Subcutaneous adipose tissue (tissue), 4 donors: Measurements from ENCODE around the gene ADAMTS17. TPM values are rescaled to one million over a fixed set of nuclear protein-coding genes. Genes with fewer than 3 reads are reported as not detected.

ENCODE experiments used
- total RNA-seq, 4 donors: library from RNA; depleted of rRNA; stranded (reverse); fragments of >200 nt; gene quantifications; one replicate each; pipeline ENCODE4 v1.1.0, GENCODE V29; 2016
- TF ChIP-seq, protein P1 (sequence below): fragments of 450-650 bp; IDR thresholded peaks from one replicate; pipeline ENCODE4 v1.5.1; 2016; ENCODE audit warnings: low read depth, mild to moderate bottlenecking, control low read depth, antibody characterized with exemption, moderate library complexity

ADAMTS17 gene
- total RNA-seq, 4 donors from 2014 or later, result 0.49 to 5.3 (median 2.5) TPM

DNA sequence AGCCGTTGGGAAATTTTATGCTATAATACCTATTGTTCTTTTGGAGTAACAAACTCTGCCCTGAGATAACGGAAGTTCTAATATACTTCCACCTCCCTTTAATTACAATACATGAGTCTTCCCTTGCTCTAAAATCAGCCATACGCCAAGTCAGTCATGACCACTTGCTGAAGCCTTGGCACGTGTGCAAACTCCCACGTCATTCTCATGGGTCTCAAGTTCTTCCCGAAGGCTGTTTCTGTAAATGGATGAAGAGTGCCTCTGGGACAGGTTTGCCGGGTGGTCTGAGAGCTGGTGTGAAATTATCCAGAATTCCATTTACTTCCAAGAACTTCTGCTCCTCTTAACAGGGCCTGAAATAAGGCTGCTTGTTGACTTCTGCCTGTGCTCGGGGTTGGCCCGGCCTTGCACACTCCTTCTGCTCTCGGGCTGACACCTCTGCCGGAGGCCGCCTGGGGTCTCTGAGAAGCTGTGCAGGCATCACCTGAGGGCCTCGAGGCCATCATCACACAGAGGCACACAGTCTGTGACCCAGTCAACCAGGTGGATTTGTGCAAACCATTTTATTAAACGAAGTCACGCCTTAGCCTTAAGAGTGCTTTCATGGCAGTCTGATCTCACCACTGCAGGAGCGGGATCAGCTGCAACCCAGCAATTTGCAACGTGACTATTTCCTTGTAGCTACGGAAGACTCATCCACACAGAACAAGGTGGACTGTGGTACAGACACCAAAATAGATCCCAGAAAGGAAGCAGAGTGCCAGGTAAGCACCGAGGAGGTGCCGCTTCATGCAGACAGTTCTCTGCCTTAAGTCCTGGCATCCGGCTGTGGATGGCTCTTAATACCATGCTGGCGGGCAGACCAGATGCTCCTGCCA lies 120.1 kb downstream of the ADAMTS17 start:
- TF ChIP-seq, protein P1, sequence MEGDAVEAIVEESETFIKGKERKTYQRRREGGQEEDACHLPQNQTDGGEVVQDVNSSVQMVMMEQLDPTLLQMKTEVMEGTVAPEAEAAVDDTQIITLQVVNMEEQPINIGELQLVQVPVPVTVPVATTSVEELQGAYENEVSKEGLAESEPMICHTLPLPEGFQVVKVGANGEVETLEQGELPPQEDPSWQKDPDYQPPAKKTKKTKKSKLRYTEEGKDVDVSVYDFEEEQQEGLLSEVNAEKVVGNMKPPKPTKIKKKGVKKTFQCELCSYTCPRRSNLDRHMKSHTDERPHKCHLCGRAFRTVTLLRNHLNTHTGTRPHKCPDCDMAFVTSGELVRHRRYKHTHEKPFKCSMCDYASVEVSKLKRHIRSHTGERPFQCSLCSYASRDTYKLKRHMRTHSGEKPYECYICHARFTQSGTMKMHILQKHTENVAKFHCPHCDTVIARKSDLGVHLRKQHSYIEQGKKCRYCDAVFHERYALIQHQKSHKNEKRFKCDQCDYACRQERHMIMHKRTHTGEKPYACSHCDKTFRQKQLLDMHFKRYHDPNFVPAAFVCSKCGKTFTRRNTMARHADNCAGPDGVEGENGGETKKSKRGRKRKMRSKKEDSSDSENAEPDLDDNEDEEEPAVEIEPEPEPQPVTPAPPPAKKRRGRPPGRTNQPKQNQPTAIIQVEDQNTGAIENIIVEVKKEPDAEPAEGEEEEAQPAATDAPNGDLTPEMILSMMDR, result no peak

DNA sequence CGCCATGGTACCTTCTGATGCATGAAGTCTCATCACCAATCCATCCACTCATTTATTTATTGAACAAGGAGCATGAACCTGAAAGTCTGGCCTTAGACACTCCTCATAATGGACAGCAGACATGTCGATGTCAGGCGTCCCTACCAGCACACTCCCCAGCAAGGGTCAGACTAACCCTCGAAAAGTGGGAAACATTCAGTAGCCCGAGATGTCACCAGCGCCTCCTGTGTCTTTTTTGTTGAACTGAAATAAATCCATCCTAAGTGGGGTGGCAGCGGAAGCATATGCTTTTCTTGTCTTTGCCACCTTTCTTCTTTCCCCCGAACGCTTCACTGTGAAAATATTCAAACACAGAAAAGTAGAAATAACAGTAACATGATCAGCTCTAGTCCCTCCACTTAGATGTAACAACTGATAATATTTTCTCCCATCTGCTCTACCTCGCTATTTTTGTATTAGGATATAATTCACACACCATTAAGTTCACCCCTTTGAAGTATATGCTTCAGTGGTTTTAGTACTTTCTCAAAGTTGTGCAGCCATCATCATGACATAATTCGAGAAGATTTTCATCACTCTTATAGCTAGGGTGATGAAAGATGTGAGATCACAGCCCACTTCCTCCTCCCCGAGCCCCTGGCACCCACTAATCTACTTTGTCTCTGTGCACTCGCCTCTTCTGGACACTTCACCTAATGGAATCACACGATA lies 121.6 kb downstream of the ADAMTS17 start:
- TF ChIP-seq, protein P1, result no peak

DNA sequence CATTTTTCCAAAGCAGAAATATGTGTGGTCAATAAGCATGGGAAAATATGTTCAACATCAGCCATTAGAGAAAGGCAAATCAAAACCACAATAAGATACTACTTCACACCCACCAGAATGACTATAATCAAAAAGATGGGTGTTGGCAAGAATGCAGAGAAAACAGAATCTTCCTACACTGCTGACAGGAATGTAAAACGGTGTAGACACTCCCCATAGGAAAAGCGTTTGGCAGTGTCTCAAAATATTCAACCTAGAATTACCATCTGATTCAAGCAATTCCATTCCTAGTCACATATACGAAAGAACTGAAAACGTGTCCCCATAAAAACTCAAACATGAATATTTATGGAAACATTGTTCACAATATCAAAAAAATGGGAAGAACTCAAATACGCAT lies 123.3 kb downstream of the ADAMTS17 start:
- TF ChIP-seq, protein P1, result no peak

DNA sequence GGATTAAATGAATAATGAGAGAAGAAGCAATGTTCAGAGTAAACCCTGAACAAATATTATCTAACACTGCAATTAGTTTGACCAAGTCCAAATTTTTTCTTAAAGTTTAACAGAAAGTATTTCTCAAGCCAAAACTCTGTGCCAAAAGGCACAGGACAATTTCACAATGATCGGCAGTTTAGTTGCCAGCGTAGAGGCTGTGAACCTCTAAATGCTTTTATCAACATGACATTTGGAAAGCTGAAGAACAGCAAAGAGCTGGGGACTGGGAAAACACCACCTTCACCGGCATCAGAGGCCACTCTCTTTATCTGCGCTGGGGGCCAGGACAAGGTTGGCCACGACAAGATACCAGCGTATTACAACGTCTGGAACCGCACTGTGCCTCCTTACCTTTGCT lies 125.6 kb downstream of the ADAMTS17 start:
- TF ChIP-seq, protein P1, result no peak

DNA sequence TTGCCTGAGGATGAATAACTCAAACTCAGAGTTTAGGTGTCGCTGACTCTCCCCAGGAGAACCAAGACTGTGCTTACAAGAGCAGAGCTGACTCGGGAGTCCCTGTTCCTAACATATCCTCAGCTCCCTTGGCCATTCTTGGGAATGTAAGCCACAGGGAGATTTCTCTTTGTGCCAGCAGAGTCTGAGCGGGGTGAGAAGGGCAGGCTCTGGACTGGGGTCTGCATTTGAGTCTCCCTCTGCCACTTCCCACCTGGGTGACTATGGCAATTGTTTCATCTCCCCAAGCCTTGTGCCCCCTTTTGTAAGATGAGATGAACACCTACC lies 126.0 kb downstream of the ADAMTS17 start:
- TF ChIP-seq, protein P1, result no peak

DNA sequence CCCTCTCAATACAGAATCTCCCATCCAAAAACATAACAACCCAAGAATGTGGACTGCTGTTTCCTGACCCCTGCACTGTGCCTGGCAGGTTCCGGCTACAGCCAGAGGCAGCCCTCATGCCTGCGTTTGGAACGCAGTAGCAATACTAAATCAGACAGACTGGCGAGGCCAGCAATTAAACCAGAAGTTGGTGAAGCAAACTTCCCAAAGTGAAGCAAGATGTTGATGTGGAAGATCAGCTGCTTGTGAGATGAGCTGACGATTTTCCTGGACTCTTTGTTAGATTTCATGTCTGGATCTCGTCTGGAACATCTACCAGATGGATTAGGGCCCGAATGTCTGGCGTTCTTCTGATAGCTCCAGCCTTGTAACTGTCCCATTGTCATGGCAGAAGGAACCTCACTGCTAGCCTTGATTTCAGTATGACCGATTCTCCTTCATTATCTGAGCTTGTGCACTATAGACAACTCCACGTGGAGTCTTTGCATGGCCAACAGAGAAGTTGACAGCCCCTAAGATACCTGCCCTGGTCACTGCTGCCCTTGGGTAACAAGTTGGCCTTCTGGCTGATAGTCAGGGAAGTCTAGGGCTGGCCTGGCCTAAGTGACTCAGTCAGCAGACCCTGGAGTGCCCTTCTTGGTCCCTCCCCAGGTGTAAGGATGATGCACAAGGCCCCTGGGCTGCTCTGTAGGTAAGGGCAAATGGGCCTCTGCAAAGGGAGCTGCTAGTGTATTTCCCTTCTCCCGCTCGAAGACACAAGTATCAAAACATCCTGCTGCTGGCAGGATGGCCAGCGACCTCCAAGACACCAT lies 126.5 kb downstream of the ADAMTS17 start:
- TF ChIP-seq, protein P1, result no peak
